ENCODE measurements around the gene PLXNA4.

GRCh38 chr7:132080467-132080866 is 495.8 kb downstream of the PLXNA4 start:
- no peak for TF ChIP-seq CTCF (conservative IDR thresholded peaks at IDR 0.05)
- no peak for TF ChIP-seq EZH2 (IDR thresholded peaks at IDR 0.05; ENCODE audit: low read depth)

All from PC-9 (cell line).